Astrocyte of the spinal cord (primary cell): ENCODE results near the gene PLCH2.

Source experiments
- DNase-seq: peaks from one replicate; pipeline ENCODE4 v3.0.0; 2011; ENCODE audit warnings: low read depth, low spot score
- H3K4me3 ChIP-seq: 2 replicates; pipeline ENCODE4 v1.5.1; 2011; ENCODE audit warnings: low read depth, mild to moderate bottlenecking, low read length, moderate library complexity
- CTCF ChIP-seq: IDR thresholded peaks from 2 replicates; pipeline ENCODE4 v1.5.1; 2012; ENCODE audit warnings: low read depth, mild to moderate bottlenecking, low read length, inconsistent platforms
- in situ Hi-C: cut with HindIII; loops from 2 replicates; pipeline ENCODE4 v1.10.0; 2017; ENCODE audit warnings: low sequenced_read_pairs

The PLCH2 gene

GRCh38 chr1:2502210-2502609, 26.1 kb downstream of the PLCH2 start:
- no peak for TF ChIP-seq CTCF
- no peak overlapping the region for H3K4me3 ChIP-seq
- in situ Hi-C loops = no loop called here

GRCh38 chr1:2502661-2503553, 26.8 kb downstream of the PLCH2 start:
- no peak for TF ChIP-seq CTCF
- DNase-seq = no peak
- H3K4me3 ChIP-seq = no peak overlapping the region
- in situ Hi-C loops = no loop called here

More at GRCh38 chr1:2502210-2502609, 26.1 kb downstream of the PLCH2 start:
- DNase-seq = no peak

GRCh38 chr1:2503554-2504224, 27.6 kb downstream of the PLCH2 start:
- in situ Hi-C loops = no loop called here

GRCh38 chr1:2504225-2504948, 28.3 kb downstream of the PLCH2 start:
- no peak for DNase-seq
- in situ Hi-C loops = no loop called here
- no peak for TF ChIP-seq CTCF

More at GRCh38 chr1:2503554-2504224, 27.6 kb downstream of the PLCH2 start:
- no peak overlapping the region for H3K4me3 ChIP-seq
- TF ChIP-seq CTCF = no peak
- DNase-seq = no peak

GRCh38 chr1:2504949-2505272, 28.8 kb downstream of the PLCH2 start:
- no peak for DNase-seq
- TF ChIP-seq CTCF = no peak
- in situ Hi-C loops = no loop called here
- no peak overlapping the region for H3K4me3 ChIP-seq

More at GRCh38 chr1:2504225-2504948, 28.3 kb downstream of the PLCH2 start:
- H3K4me3 ChIP-seq = no peak overlapping the region

GRCh38 chr1:2505461-2505994, 29.4 kb downstream of the PLCH2 start:
- DNase-seq = no peak
- in situ Hi-C loops = no loop called here
- no peak overlapping the region for H3K4me3 ChIP-seq
- TF ChIP-seq CTCF = no peak
